Measurements from ENCODE around the gene TMX1.

The TMX1 gene

DNA sequence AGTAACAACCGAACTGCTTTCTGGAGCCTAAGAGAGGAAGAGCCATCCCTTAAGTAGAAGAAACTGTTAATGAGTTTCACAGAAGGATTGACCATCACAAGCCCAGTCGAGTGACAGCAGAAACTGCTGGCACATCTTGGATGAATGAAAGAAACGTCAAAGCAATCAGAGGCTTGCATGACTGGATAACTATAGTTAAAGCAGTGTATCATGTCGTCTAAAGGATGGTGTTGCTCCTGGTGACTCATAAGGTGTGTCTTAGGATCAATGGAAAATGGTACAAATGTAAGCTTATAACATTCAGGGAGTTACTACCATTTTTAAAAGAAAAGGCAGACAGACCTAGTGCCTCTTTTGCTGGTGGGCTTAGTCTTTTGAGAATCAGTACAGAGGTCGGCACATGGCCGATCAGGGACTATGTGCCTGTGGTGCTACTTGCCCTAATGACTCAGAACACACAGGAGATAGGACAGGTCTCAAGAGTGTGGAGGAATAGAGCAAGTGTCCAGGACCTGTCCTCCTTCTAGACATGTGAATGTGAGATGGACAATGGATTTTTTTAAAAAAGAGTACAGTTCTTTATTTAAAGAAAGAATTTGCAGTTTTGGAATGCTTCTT, 55.7 kb downstream of the TMX1 start:
- TF ChIP-seq, protein P1, sequence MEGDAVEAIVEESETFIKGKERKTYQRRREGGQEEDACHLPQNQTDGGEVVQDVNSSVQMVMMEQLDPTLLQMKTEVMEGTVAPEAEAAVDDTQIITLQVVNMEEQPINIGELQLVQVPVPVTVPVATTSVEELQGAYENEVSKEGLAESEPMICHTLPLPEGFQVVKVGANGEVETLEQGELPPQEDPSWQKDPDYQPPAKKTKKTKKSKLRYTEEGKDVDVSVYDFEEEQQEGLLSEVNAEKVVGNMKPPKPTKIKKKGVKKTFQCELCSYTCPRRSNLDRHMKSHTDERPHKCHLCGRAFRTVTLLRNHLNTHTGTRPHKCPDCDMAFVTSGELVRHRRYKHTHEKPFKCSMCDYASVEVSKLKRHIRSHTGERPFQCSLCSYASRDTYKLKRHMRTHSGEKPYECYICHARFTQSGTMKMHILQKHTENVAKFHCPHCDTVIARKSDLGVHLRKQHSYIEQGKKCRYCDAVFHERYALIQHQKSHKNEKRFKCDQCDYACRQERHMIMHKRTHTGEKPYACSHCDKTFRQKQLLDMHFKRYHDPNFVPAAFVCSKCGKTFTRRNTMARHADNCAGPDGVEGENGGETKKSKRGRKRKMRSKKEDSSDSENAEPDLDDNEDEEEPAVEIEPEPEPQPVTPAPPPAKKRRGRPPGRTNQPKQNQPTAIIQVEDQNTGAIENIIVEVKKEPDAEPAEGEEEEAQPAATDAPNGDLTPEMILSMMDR (IDR thresholded peaks at IDR 0.05; ENCODE audit: low read depth, low read length, missing control alignments): no peak

DNA sequence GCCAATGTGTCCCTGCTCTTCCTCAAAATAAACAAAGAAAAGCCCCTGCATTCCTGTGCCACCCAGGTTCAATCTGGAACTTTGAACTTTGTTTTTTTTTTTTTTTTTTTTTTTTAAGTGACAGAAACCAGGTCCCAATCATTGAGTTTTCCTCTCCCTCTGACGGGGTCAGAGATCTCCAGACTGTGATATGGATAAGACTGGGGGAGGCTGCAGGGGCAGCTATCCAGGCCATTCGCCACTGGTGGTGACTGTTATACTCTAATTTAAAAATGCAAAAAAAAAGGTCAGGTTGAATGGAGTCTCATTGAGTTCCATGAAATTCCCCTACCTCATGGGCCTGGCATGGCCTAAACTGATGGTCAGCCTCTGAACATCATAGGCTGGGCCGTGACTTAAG, 57.0 kb downstream of the TMX1 start:
- DNase-seq (ENCODE audit: low read depth): no peak
- no peak overlapping the region for H3K4me3 ChIP-seq (ENCODE audit: low read depth, low read length)
- in situ Hi-C loops (cut with HindIII; ENCODE audit: low sequenced_read_pairs): no loop called here
- TF ChIP-seq, protein P1 (IDR thresholded peaks at IDR 0.05; ENCODE audit: low read depth, low read length, missing control alignments): no peak

More for the DNA sequence above, 55.7 kb downstream of the TMX1 start:
- no peak for DNase-seq (ENCODE audit: low read depth)
- in situ Hi-C loops (cut with HindIII; ENCODE audit: low sequenced_read_pairs): no loop called here
- H3K4me3 ChIP-seq (ENCODE audit: low read depth, low read length): no peak overlapping the region

DNA sequence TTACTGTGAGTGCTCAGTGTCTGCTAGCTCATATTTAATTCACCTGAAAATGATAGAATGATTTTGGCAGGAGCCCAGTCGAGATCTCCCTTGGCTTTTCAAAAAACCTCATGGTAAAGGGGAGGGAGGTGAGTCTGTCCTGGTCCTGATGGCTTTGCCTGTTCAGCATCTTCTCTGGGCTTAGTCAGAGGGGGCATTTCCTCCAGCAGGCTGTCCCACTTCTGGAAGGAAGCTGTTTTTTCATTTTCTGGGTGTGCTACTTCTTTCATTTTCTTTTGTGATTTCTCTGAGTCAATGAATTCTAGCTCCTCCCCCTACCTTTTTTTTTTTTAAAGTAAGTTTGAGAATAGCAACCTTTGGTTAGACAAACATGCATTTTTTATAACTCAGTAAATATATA, 58.8 kb downstream of the TMX1 start:
- DNase-seq (ENCODE audit: low read depth): no peak
- in situ Hi-C loops (cut with HindIII; ENCODE audit: low sequenced_read_pairs): no loop called here
- TF ChIP-seq, protein P1 (IDR thresholded peaks at IDR 0.05; ENCODE audit: low read depth, low read length, missing control alignments): no peak
- H3K4me3 ChIP-seq (ENCODE audit: low read depth, low read length): no peak overlapping the region

DNA sequence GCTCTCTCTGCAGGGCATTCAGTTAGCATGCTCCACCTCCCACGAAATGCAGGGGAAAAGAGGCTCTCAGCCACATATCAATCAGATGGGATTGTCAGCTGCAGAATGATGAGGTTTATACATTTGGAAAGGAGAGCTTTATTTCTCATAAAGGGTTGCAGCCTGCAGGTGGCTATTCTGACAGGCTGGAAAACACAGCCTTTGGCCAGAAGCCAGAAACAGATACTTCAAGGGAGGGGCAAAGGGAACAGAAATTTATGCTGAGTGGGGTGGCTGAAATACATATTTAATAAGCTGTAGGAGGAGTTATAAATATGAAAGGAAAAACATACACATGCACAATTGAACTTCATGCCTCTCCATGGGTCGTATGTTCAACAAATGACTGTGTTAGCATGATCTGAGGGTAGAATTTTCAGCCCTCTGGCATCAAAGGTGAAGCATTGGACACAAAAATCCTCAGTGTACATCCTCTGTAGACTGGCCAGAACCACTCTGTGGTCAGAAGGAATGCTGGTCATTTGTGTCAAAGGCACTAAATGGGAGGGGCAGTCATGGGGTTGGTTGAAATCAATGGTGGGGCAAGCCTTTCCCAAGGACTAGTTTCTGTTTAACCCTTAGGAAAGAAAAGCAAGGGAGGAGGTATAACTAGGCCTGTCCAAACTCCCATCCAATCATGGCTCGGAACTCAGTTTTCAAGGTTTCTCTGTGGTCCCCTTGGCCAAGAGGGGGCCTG, 62.4 kb downstream of the TMX1 start:
- in situ Hi-C loops (cut with HindIII; ENCODE audit: low sequenced_read_pairs): no loop called here
- DNase-seq (ENCODE audit: low read depth): no peak
- no peak overlapping the region for H3K4me3 ChIP-seq (ENCODE audit: low read depth, low read length)
- TF ChIP-seq, protein P1 (IDR thresholded peaks at IDR 0.05; ENCODE audit: low read depth, low read length, missing control alignments): no peak

DNA sequence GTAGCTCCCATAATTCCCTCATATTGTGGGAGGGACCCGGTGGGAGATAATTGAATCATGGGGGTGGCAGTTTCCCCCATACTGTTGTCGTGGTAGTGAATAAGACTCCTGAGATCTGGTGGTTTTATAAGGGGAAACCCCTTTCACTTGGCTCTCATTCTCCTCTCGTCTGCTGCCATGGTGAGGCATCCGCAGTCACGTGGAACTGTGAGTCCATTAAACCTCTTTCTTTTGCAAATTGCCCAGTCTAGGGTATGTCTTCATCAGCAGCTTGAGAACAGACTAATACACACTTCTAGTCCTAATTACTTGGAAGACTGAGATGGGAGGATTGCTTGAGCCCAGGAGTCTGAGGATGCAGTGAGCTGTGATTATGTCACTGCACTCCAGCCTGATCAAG, 64.4 kb downstream of the TMX1 start:
- DNase-seq (ENCODE audit: low read depth): peak; percentile 49
- TF ChIP-seq, protein P1 (IDR thresholded peaks at IDR 0.05; ENCODE audit: low read depth, low read length, missing control alignments): no peak
- in situ Hi-C loops (cut with HindIII; ENCODE audit: low sequenced_read_pairs): no loop called here
- H3K4me3 ChIP-seq (ENCODE audit: low read depth, low read length): no peak overlapping the region

DNA sequence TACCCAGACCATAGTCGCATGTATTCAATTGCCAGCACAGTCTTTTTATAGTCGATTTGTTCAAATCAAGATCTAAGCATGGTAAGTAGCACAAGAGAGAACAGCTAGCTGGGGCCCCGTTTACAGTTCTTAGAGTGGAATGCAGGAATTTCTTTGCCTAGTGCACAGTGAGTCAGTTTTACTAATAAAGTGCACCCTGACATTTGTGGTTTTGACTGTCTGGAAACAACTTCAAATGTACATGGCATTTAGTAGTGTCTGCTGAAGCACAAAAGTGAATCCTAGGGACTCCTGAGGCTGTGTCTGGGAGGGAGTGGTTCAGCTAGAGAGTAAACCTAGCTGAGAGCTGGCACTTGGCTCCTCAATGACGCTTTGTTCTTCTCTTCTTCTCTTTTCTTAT, 64.9 kb downstream of the TMX1 start:
- DNase-seq (ENCODE audit: low read depth): peak; percentile 86
- no peak overlapping the region for H3K4me3 ChIP-seq (ENCODE audit: low read depth, low read length)
- TF ChIP-seq, protein P1 (IDR thresholded peaks at IDR 0.05; ENCODE audit: low read depth, low read length, missing control alignments): no peak
- in situ Hi-C loops (cut with HindIII; ENCODE audit: low sequenced_read_pairs): no loop called here
